GM12878 (cell line): Measurements from ENCODE around the gene RCE1. TPM values are rescaled to one million over a fixed set of nuclear protein-coding genes. Genes with fewer than 3 reads are reported as not detected.

ENCODE experiments used
- ATAC-seq: fragments of 200-7000 bp; cut with Tn5 transposase; 3 replicates; pipeline ENCODE4 v1.9.1; 2020; ENCODE audit warnings: mild to moderate bottlenecking, moderate library complexity
- BruUV-seq: library from RNA; stranded (reverse); fragments of 400-500 nt; replicated peaks from 2 replicates; lab custom pipeline; 2021; lab: Mats Ljungman, UMichigan
- CTCF ChIA-PET: fragments of 300-600 bp; sonication (Branson Sonifier 250); formaldehyde crosslinking; extraction: SDS; loops from one replicate; lab custom pipeline; 2021; ENCODE audit warnings: inconsistent platforms; lab: Yijun Ruan, JAX
- POLR2A ChIA-PET: fragments of 350-600 bp; formaldehyde crosslinking; extraction: SDS; loops from one replicate; lab custom pipeline; 2021; ENCODE audit warnings: inconsistent platforms; lab: Charles Lee
- RAD21 ChIA-PET: fragments of 300-600 bp; sonication (Branson Sonifier 250); formaldehyde crosslinking; loops from one replicate; lab custom pipeline; 2023; ENCODE audit warnings: antibody characterized with exemption; ENCODE audit not compliant: unreplicated experiment; lab: Charles Lee
- SMC1A ChIA-PET: fragments of 300-600 bp; sonication (Branson Sonifier 250); formaldehyde crosslinking; loops from one replicate; lab custom pipeline; 2023; ENCODE audit not compliant: unreplicated experiment, uncharacterized antibody; lab: Charles Lee
- DNase-seq: peaks from one replicate; pipeline ENCODE4 v3.0.0-alpha.2; 2011; ENCODE audit warnings: low read depth, low spot score
- FAIRE-seq: peaks from 3 replicates; lab custom pipeline; 2011; peaks lifted over from hg19 to GRCh38; lab: Jason Lieb, UNC
- H2AFZ ChIP-seq: 2 replicates; pipeline ENCODE4 v1.6.0; 2011; ENCODE audit warnings: low read depth, low read length, control low read depth; ENCODE audit not compliant: control insufficient read depth
- H3K27ac ChIP-seq: 2 replicates; pipeline ENCODE4 v1.5.1; 2011; ENCODE audit warnings: control low read depth; ENCODE audit not compliant: control insufficient read depth, insufficient read depth
- H3K27me3 ChIP-seq, 2 experiments: replicated peaks in 1 of 2; 2 replicates each; pipeline versions ENCODE4 v1.6.0 to v1.6.1; 2011; ENCODE audit warnings: low read length in 1 of 2; ENCODE audit not compliant: control insufficient read depth in 2 of 2, insufficient read depth in 2 of 2
- H3K36me3 ChIP-seq, 2 experiments: 2 replicates each; pipeline ENCODE4 v1.5.1; 2011; ENCODE audit warnings: low read length in 1 of 2; ENCODE audit not compliant: control insufficient read depth in 2 of 2, insufficient read depth in 2 of 2
- H3K4me1 ChIP-seq: 2 replicates; pipeline ENCODE4 v1.6.1; 2011; ENCODE audit warnings: mild to moderate bottlenecking, low read length, moderate library complexity, mixed read lengths; ENCODE audit not compliant: control insufficient read depth, insufficient read depth
- H3K4me2 ChIP-seq: 2 replicates; pipeline ENCODE4 v1.6.0; 2011; ENCODE audit warnings: control low read depth; ENCODE audit not compliant: control insufficient read depth, insufficient read depth
- H3K4me3 ChIP-seq: fragments of 200-600 bp; sonication (generic); 2 replicates; pipeline ENCODE4 v1.5.1; 2016
- H3K79me2 ChIP-seq: 2 replicates; pipeline ENCODE4 v1.6.0; 2011; ENCODE audit warnings: low read length; ENCODE audit not compliant: control insufficient read depth, insufficient read depth
- H3K9ac ChIP-seq: 2 replicates; pipeline ENCODE4 v1.8.0; 2011; ENCODE audit warnings: low read length, control low read depth, mixed read lengths; ENCODE audit not compliant: control insufficient read depth, insufficient read depth
- H3K9me3 ChIP-seq: replicated peaks from 3 replicates; pipeline ENCODE4 v1.5.1; 2011; ENCODE audit warnings: mild to moderate bottlenecking, low read length; ENCODE audit not compliant: control insufficient read depth, insufficient read depth
- H4K20me1 ChIP-seq: 2 replicates; pipeline ENCODE4 v1.6.0; 2011; ENCODE audit not compliant: control insufficient read depth, insufficient read depth
- EGR1 ChIP-seq, 2 experiments: IDR thresholded peaks; 1 replicate in 1 of 2; 2 replicates in 1 of 2; pipeline ENCODE4 v1.6.1; 2011 to 2012; ENCODE audit warnings: low read depth in 2 of 2, low read length in 2 of 2, borderline replicate concordance in 1 of 2, mild to moderate bottlenecking in 1 of 2, moderate library complexity in 1 of 2
- HDGF ChIP-seq: fragments of 450-650 bp; IDR thresholded peaks from 2 replicates; pipeline ENCODE4 v1.6.1; 2016; ENCODE audit warnings: antibody characterized with exemption
- NFIC ChIP-seq: IDR thresholded peaks from 2 replicates; pipeline ENCODE4 v1.6.1; 2012; ENCODE audit warnings: low read depth, mild to moderate bottlenecking, inconsistent platforms, low read length, moderate library complexity
- TCF3 ChIP-seq: IDR thresholded peaks from 2 replicates; pipeline ENCODE4 v1.6.1; 2012; ENCODE audit warnings: low read depth, mild to moderate bottlenecking, low read length, borderline replicate concordance; ENCODE audit not compliant: insufficient read depth
- ZNF274 ChIP-seq: IDR thresholded peaks from one replicate; pipeline ENCODE4 v1.8.0; 2011; ENCODE audit not compliant: insufficient read length, insufficient read depth
- WGBS: methylation state at CpG from one replicate; pipeline ENCODE4 v1.1.6; 2016; ENCODE audit warnings: low lambda C conversion rate; ENCODE audit not compliant: insufficient replicate concordance, insufficient coverage; ENCODE audit errors: missing lambda C conversion rate; 5-methylcytosine and 5-hydroxymethylcytosine counted together
- in situ Hi-C: fragments of 300-500 bp; cut with MboI; formaldehyde crosslinking; loops from 9 replicates; pipeline ENCODE4 v1.14.3; 2018; ENCODE audit warnings: mixed read lengths
- intact Hi-C: fragments of 100-400 bp; cut with micrococcal nuclease; formaldehyde crosslinking; loops from one replicate; pipeline ENCODE4 v1.14.2; 2022; ENCODE audit not compliant: unreplicated experiment
- polyA plus RNA-seq, 11 experiments: library from polyadenylated mRNA; depleted of rRNA in 4 of 11; unstranded in 6 of 11; stranded (reverse) in 5 of 11; fragments of >200 nt; fragmentation: Nextera tagmentation in 4 of 11; fragmentation: Illumina TruSeq in 1 of 11; extraction: Ambion mirVana in 4 of 11; extraction: Trizol in 1 of 11; gene quantifications; 1 replicate in 1 of 11; 2 replicates in 10 of 11; pipeline versions ENCODE4 v1.2.1 to v1.2.3, GENCODE V29; 2011 to 2016; ENCODE audit warnings: inconsistent platforms in 2 of 11, missing spikeins in 2 of 11, low read depth in 1 of 11
- total RNA-seq, 4 experiments: library from RNA; depleted of rRNA in 3 of 4; stranded (reverse); fragments of >200 nt in 3 of 4; fragmentation: Illumina TruSeq in 1 of 4; extraction: Trizol in 1 of 4; gene quantifications; 2 replicates each; pipeline versions ENCODE4 v1.2.1 to v1.2.3, GENCODE V29; 2013 to 2021
- TF ChIP-seq, protein P1 (sequence below): fragments of 450-650 bp; formaldehyde crosslinking; IDR thresholded peaks from 2 replicates; pipeline ENCODE4 v1.4.0; 2020; ENCODE audit warnings: mild to moderate bottlenecking, moderate library complexity

Gene RCE1
- total and polyA plus RNA-seq, 10 of the 15 experiments (the other 5 are each of a cell fraction or from before 2014, with no cell fraction given) = 0.79 to 32.9 (median 16.4) TPM

DNA sequence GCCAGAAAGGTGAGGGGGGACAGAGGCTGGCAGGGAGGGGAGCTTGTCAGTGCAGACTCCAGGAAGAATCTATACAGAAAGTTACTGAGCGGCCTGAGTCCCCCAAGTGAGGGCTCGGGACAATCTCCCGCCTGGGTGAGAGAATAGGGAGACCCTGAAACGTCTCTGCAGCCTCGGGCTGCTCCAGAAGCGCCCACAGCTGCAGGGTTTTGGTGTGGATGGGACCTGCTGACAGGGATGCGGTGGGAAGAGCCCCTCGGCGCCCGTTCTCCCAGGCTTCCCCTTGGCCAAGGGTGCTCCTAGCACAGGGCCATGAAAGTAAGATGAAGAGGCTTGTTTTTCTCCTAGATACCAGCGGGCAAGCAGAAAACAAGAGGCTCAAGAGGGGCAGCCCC, 743 bp upstream of the RCE1 start (continued):
- TF ChIP-seq NFIC = no peak
- TF ChIP-seq EGR1 (IDR thresholded peaks at IDR 0.05; ENCODE audit: borderline replicate concordance in 1 of 2, low read depth in 2 of 2, low read length in 2 of 2) = no peak
- TF ChIP-seq TCF3 = no peak
- TF ChIP-seq, protein P1, sequence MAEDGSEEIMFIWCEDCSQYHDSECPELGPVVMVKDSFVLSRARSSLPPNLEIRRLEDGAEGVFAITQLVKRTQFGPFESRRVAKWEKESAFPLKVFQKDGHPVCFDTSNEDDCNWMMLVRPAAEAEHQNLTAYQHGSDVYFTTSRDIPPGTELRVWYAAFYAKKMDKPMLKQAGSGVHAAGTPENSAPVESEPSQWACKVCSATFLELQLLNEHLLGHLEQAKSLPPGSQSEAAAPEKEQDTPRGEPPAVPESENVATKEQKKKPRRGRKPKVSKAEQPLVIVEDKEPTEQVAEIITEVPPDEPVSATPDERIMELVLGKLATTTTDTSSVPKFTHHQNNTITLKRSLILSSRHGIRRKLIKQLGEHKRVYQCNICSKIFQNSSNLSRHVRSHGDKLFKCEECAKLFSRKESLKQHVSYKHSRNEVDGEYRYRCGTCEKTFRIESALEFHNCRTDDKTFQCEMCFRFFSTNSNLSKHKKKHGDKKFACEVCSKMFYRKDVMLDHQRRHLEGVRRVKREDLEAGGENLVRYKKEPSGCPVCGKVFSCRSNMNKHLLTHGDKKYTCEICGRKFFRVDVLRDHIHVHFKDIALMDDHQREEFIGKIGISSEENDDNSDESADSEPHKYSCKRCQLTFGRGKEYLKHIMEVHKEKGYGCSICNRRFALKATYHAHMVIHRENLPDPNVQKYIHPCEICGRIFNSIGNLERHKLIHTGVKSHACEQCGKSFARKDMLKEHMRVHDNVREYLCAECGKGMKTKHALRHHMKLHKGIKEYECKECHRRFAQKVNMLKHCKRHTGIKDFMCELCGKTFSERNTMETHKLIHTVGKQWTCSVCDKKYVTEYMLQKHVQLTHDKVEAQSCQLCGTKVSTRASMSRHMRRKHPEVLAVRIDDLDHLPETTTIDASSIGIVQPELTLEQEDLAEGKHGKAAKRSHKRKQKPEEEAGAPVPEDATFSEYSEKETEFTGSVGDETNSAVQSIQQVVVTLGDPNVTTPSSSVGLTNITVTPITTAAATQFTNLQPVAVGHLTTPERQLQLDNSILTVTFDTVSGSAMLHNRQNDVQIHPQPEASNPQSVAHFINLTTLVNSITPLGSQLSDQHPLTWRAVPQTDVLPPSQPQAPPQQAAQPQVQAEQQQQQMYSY (CRISPR knock-in tag) = no peak

DNA sequence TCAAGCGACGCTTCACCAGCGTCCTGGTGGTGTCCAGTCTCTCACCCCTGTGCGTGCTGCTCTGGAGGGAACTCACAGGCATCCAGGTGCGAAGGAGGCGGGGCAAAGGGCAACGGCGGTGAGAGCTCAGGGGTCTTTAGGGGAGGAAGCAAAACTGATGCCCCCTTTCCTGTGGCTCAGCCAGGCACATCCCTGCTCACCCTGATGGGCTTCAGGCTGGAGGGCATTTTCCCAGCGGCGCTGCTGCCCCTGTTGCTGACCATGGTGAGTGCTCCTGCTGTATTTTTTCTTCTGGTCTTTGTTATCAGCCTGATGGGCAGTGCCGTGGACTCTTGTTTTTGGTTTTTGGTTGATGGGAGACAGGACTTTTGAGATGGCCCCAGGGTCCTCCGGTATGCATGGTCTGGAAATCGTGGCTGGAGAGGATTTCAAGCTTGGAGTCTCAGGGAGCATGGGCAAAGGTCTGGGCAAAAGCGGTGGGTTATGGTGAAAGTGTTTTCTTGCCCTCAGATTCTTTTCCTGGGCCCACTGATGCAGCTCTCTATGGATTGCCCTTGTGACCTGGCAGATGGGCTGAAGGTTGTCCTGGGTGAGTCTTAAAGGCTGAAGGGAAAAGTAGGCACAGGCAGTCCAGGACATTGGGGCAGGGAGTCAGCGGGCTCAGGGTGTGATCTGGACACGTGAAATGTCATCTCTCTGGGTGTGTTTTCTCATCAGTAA, 695 bp downstream of the RCE1 start:
- intact Hi-C loops = no loop called here
- in situ Hi-C loops = no loop called here
- SMC1A ChIA-PET = interaction anchor here (1.0 to 3.7 kb wide), 2 partner anchors 12 to 405 kb away, joined by 3 to 14 read pairs; no protein-coding TSS in a partner anchor

More for the DNA sequence above, 695 bp downstream of the RCE1 start:
- peak overlapping the region; percentile 95 for H3K4me3 ChIP-seq
- whole genome bisulfite sequencing = 16% methylated on average over 16 of the region's 16 CpGs
- H3K9me3 ChIP-seq = no peaks in the 10 kb centered on the region
- H4K20me1 ChIP-seq = no peaks in the 10 kb centered on the region
- H3K4me1 ChIP-seq = peaks cover 16% of the 10 kb centered on the region
- peaks cover 37% of the 10 kb centered on the region for H3K79me2 ChIP-seq
- H3K27ac ChIP-seq = peak overlapping the region; percentile 99
- H3K27me3 ChIP-seq = no peaks in the 10 kb centered on the region
- ChIA-PET RAD21 (interaction anchor here (2.9 kb wide), 2 partner anchors 10 to 12 kb away, joined by 10 read pairs; no protein-coding TSS in a partner anchor), CTCF (interaction anchor here (0.6 to 3.3 kb wide), 6 partner anchors 8 to 266 kb away, joined by 3 to 11 read pairs (median 4); no protein-coding TSS in a partner anchor), POLR2A (interaction anchor here (0.6 to 5.5 kb wide), 8 partner anchors 8 to 378 kb away, joined by 3 to 49 read pairs (median 4); partner anchors contain the start of genes PELI3, RBM4 and RBM4B)
- no peak for FAIRE-seq
- DNase-seq = no peak
- H2AFZ ChIP-seq = peak overlapping the region; percentile 94
- TF ChIP-seq HDGF = 0 out of 2 replicates have a peak, but pooled peaks have one; percentile 25
- no peak for TF ChIP-seq ZNF274
- H3K4me2 ChIP-seq = peak overlapping the region; percentile 81
- BruUV-seq = TSS peak; percentile 76
- peaks cover 4 to 12% of the 10 kb centered on the region in 2 experiments; a peak in 2 of 4 replicates for H3K36me3 ChIP-seq
- peak overlapping the region; percentile 99 for H3K9ac ChIP-seq
- ATAC-seq = no peak
